GM18505 (cell line): Measurements from ENCODE around the gene TRIM13.
"Not testable (repeated sequence)": the region's sequence is repeated elsewhere in the genome, so short reads cannot be mapped to it uniquely, and the experiment has no call there.

Source experiments
- ATAC-seq: cut with Tn5 transposase; IDR thresholded peaks from one replicate; pipeline ENCODE4 v1.9.1; 2021; ENCODE audit not compliant: unreplicated experiment
- POLR2A ChIP-seq: IDR thresholded peaks from 4 replicates; pipeline ENCODE4 v1.6.1; 2011; ENCODE audit warnings: borderline replicate concordance; ENCODE audit not compliant: insufficient read depth, insufficient read length; ENCODE audit errors: extremely low read depth

Gene TRIM13

DNA sequence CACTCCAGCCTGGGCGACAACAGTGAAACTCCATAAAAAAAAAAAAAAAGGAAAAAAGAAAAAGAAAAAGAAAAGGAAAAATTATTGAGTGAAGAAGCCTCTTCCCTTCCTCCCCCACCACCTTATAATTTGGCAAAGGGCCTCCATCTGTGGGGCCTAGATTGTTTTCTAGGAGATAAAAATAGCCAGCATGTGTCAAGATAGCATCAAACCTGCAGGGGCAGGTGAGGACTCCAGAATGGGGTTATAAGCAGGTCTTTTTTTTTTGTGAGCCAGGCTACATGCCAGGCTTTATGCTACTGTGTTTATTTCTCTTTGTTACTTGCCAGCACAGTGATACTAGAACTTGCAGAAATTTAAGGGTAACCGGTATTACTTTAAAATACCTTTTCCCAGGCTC is 11.7 kb upstream of the TRIM13 start:
- ATAC-seq = no peak

DNA sequence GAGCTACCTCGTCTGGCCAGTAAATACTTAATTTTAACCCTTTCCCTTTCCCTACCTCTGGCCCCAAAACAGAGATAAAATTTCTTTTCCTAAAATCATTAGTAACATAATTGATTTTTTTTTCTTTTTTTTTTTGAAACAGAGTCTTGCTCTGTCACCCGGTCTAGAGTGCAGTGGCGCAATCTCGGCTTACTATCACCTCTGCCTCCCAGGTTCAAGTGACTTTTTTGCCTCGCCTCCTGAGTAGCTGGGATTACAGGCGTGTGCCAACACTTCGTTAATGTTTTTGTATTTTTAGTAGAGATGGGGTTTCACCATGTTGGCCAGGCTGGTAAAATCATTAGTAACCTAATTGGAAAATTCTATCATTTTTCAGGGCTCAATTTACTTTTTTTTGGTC is 10.4 kb upstream of the TRIM13 start:
- no peak for ATAC-seq
- no peak for TF ChIP-seq POLR2A

More for the DNA sequence above, 11.7 kb upstream of the TRIM13 start:
- no peak for TF ChIP-seq POLR2A

DNA sequence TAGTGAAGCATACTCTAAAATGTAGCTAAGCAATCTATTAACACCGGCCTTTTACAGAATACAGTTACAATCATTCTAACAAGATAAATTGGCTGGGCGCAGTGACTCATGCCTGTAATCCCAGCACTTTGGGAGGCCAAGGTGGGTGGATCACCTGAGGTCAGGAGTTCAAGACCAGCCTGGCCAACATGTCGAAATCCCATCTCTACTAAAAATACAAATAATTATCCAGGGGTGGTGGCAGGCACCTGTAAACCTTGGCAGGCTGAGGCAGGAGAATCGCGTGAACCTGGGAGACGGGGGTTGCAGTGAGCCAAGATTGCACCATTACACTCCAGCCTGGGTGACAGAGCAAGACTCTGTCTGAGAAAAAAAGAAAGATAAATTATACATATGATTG is 6.2 kb upstream of the TRIM13 start:
- ATAC-seq = not testable (repeated sequence)

DNA sequence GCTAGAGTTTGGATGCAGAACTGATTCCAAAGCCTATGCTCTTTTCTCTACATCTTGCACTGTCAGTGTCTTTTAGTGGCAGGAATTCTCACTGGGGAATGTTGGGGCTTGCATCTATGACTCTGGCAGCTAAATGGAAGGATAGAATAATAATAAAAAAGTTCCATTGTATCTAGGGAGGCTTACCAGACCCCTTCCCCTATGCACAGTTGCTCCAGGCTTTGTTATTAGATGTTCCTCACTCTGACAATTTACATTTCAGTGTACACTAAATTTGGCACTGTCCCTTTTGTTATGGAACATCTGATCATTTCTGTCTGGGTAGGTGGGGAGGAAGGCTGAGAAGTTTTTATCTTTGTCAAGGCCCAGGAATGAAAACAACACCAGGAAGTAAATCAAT is 3.7 kb upstream of the TRIM13 start:
- ATAC-seq = no peak

DNA sequence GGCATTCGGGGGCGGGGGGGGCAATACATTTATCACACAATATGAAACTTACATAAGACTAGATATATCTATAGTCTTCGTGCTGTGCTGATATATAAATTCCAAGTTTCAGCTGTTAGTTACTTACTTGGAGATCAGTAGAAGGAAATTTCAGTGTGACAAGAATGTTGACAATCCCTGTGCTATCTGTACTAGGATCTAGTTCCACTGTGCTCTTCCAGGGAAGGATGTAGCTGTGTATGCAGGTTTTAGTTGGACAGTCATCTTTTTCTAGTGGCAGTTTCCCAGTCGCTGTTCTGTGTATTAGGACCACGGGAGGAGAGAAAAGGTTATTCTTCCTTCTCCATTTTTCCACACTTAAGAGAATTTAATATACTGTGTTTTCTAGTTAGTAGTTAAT is 3.2 kb upstream of the TRIM13 start:
- TF ChIP-seq POLR2A = no peak
- no peak for ATAC-seq

More for the DNA sequence above, 3.7 kb upstream of the TRIM13 start:
- no peak for TF ChIP-seq POLR2A

DNA sequence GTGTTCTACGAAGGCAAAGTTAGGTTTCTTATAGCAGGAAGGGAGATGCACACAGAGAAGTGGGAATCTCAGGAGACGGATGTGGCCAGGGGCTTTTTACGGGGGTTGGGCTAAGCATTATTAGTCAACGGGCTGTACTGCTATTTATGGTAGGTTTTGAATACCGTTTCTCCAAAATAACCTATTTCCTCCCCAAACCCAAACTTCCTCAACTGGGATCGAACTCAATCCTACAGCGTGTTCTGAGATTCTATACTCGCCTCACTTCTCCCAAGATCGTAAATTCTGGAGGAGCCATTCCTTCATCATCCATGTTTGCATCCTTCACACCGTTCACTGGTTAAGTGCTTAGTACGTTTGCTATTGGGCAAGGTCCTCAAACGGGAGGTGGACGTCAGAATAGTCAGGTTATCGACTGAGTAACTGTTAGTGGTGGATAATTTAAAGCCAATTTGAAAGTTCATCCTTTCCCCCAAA is 1.2 kb upstream of the TRIM13 start:
- ATAC-seq = no peak
- TF ChIP-seq POLR2A = no peak

DNA sequence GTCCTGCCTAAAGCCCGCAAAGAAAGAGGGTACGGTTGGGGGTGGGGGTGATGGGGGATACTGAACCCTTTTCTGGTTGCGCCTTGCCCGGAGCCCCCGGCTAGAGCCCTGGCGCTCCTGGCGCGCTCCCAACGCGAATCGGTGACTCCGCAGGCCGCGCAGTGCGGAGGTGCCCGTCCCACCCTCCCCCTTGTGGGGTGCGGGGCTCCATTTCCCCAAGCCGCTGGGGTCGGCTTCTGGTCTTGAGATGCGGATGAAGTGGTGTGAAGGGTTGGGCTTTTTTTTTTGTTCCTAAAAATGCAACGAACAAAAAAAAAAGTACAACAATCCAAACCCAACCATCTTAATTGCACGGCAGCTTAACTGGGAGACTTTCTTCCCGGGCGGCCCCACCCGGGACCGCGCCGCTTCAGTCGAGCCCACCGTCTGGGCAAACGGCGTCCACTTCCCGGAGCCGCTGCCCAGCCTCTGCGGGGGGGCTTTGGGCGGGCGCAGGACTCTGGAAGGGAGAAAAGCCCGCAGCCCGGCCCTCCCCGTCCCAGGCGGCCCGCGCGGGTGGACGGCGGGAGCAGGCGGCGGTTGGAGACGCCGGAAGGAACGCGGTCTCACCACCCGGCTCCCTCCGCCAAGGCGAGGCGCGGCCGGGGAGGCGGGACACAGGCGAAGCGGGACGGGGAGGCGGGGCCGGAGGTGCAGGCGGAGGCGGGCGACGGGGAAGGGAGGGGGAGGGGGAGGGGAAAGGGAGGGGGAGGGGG is 504 bp upstream of the TRIM13 start:
- TF ChIP-seq POLR2A = peak; percentile 55
- ATAC-seq = peak; percentile 58

DNA sequence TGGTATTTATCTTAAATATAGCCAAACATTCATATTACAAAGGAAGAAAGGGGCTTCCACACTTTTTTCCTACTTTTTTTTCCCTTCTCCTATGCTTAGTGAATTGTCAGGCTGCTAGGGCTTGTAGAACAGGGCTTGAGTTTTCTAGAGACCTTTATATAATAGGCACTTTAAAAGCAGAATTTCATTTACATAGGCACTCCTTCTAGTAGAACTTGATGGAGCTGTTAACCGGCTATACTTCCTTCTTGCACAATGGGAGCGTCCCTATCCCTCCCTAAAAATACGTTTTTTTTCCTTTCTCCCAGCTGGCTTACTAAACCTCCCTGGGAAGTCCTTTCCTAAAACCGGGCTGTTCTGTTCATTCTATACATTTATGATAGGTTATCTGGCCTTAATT is 1.1 kb downstream of the TRIM13 start:
- TF ChIP-seq POLR2A = no peak
- no peak for ATAC-seq

DNA sequence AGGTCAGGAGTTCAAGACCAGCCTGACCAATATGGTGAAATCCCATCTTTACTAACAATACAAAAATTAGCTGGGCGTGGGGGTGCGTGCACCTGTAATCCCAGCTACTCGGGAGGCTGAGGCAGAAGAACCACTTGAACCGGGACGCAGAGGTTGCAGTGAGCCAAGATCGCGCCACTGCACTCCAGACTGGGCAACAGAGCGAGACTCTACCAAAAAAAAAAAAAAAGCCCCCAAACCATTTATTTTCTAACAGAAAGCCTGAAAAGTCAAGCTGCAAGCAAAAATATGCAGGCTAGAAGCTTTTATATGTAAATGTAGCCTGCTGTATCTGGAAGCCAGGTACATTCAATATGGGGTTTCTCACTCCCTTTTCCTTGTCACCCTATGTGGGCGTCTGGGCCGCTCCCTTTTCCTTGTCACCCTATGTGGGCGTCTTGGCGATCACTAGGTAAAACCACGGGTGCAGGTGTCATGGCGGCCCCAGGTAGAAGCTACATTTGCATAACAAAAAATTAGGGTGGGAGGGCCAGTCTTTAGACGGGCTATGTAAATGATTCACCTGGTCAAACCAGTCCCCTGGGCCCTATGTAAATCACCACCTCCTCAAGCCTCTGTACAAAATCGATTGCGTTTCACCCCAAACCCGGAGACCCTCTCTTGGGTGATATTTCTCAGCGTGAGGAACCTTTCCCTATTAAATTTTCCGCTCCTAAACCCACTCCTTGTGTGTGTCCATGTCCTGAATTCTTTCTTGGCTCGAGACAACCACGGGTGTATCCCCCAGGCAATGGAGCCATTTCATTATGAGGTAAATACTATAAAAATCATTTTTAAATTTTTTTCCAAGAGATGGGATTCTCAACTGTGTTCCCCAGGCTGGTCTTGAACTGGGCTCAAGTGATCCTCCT is 2.1 kb downstream of the TRIM13 start:
- no peak for ATAC-seq
- no peak for TF ChIP-seq POLR2A

DNA sequence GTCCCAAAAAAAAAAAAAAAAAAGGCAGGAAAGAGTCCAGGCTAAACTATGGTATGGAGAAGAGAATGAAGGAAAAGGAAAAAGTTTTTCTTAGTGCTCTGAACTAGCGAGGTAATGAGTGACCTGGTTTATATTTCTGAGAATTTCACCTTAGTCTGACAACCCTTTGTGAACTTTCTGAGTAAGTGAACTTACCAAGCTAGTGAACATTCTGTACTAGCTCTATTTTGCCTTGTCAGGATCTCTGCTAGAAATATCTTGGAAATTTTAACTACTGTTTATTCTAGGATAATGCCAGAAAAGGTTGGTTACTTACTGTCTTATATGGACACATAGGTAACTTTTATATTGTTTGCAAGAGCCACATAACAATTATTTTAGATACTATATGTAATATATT is 4.4 kb downstream of the TRIM13 start:
- TF ChIP-seq POLR2A = no peak
- ATAC-seq = no peak

DNA sequence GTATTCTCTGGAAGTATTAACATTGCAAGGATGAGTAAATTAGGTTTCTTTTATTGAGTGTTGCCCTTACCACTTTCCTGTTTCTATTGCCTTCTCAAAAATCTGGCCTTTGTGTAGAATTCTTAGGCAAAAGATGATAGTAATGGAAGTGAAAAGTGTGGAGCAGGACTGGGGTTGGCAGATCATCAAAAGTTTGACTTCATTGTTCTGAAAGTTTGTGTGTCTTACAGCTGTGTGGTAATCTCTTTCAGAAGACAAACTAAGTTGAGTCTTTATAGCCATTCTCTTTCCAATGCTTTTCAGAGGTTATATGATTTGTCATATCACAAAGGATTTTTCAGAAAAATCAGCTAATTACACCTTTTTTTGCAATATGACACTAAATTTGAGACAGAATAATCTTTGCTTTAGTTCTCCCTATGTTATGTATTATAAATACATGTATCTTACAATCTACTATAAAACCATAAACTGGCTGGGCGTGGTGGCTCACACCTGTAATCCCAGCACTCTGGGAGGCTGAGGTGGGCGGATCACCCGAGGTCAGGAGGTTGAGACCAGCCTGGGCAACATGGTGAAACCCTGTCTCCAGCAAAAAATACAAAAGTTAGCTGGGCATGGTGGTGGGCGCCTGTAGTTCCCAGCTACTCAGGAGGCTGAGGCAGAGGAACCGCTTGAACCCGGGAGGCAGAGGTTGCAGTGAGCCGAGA is 9.7 kb downstream of the TRIM13 start:
- TF ChIP-seq POLR2A = no peak

DNA sequence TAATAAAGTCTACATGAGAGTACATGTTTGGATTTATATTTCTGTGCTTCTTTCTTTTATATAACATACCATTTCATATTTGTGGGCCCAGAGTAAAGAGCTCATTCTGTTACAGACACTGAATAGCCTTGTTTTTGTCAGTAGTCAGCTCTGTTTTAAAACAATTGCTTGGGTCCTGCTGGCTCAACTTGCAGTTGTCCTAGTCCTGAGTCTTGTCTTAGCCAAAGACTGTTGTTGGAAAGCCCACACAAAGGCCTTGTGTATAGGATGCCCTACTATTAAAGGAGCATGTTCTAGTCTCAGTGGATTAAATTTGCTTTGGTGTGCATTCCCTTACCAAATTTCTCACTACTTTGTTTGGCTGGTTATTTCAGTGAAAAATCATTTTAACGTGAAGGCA is 14.6 kb downstream of the TRIM13 start:
- no peak for ATAC-seq
- no peak for TF ChIP-seq POLR2A

More for the DNA sequence above, 9.7 kb downstream of the TRIM13 start:
- ATAC-seq = no peak
